ENCODE data around the gene OR6C76. TPM values are rescaled to one million over a fixed set of nuclear protein-coding genes. Genes with fewer than 3 reads are reported as not detected.
"Not testable (repeated sequence)": the region's sequence is repeated elsewhere in the genome, so short reads cannot be mapped to it uniquely, and the experiment has no call there.

Gene OR6C76
- total RNA-seq, 1 experiment from 2014 or later: not detected

DNA sequence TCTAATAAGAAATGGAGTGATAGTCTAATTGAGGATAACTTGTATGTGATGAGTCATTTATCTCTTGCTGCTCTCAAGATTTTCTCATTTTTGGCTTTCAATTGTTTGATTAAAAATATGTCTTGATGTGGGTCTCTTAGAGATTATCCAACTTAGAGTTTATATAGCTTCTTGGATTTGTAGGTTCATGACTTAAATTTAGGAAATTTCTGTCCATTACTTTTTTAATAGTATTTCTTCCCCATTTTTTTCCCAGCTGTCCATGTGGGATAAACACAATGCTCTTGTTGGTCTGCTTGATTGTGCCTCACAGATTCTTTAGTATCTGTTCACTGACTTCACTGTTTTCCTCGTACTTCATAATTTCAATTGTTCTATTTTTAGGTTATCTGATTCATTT, 18.2 kb upstream of the OR6C76 start:
- intact Hi-C loops (cut with micrococcal nuclease): no loop called here

DNA sequence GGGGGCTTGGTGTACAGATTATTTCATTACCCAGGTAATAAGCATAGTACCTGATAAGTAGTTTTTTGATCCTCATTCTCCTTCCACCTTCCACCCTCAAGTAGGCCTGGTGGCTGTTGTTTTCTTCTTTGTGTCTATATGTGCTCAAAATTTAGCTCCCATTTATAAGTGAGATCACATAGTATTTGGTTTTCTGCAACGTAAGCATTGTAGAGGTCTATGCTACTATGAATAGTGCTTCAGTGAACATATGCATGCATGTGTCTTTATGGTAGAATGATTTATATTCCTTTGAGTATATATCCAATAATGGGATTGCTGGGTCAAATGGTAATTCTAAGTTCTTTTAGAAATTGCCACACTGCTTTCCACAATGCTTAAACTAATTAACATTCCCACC, 16.9 kb upstream of the OR6C76 start:
- intact Hi-C loops (cut with micrococcal nuclease); H3K4me2 ChIP-seq (ENCODE audit: low read length); H4K20me1 ChIP-seq (ENCODE audit: low read length); POLR2A ChIA-PET (ENCODE audit: unreplicated experiment); BruUV-seq (replicated peaks); H3K27me3 ChIP-seq (ENCODE audit: low read length); ATAC-seq; H3K79me2 ChIP-seq (ENCODE audit: low read length); H3K9me3 ChIP-seq (ENCODE audit: low read length); CTCF ChIA-PET; H3K9ac ChIP-seq (ENCODE audit: low read length); H2AFZ ChIP-seq (ENCODE audit: low read length); H3K36me3 ChIP-seq (ENCODE audit: low read depth, low read length); H3K4me1 ChIP-seq (ENCODE audit: insufficient read depth, low read length); DNase-seq; H3K27ac ChIP-seq (ENCODE audit: low read length); H3F3A ChIP-seq (ENCODE audit: low read length, unreplicated experiment); H3K9me2 ChIP-seq (replicated peaks; ENCODE audit: low read length); H3K4me3 ChIP-seq (ENCODE audit: low read length): not testable (repeated sequence)

More for the DNA sequence above, 18.2 kb upstream of the OR6C76 start:
- H3F3A ChIP-seq (ENCODE audit: low read length, unreplicated experiment): no peaks in the 10 kb centered on the region
- no peaks in the 10 kb centered on the region for H3K79me2 ChIP-seq (ENCODE audit: low read length)
- H4K20me1 ChIP-seq (ENCODE audit: low read length): no peaks in the 10 kb centered on the region
- no peaks in the 10 kb centered on the region for H3K36me3 ChIP-seq (ENCODE audit: low read depth, low read length)
- no peak overlapping the region for H2AFZ ChIP-seq (ENCODE audit: low read length)
- H3K27me3 ChIP-seq (ENCODE audit: low read length): no peaks in the 10 kb centered on the region
- H3K9ac ChIP-seq (ENCODE audit: low read length): no peak overlapping the region
- ChIA-PET POLR2A (ENCODE audit: unreplicated experiment) (no interaction called here), CTCF (no interaction called here)
- no peak overlapping the region for H3K4me2 ChIP-seq (ENCODE audit: low read length)
- no peak for DNase-seq
- no peak for TF ChIP-seq EZH2phosphoT487 (IDR thresholded peaks at IDR 0.05; ENCODE audit: borderline replicate concordance, low read length)
- TF ChIP-seq EZH2 (IDR thresholded peaks at IDR 0.05; ENCODE audit: low read length, unreplicated experiment): no peak
- TF ChIP-seq, protein P1, sequence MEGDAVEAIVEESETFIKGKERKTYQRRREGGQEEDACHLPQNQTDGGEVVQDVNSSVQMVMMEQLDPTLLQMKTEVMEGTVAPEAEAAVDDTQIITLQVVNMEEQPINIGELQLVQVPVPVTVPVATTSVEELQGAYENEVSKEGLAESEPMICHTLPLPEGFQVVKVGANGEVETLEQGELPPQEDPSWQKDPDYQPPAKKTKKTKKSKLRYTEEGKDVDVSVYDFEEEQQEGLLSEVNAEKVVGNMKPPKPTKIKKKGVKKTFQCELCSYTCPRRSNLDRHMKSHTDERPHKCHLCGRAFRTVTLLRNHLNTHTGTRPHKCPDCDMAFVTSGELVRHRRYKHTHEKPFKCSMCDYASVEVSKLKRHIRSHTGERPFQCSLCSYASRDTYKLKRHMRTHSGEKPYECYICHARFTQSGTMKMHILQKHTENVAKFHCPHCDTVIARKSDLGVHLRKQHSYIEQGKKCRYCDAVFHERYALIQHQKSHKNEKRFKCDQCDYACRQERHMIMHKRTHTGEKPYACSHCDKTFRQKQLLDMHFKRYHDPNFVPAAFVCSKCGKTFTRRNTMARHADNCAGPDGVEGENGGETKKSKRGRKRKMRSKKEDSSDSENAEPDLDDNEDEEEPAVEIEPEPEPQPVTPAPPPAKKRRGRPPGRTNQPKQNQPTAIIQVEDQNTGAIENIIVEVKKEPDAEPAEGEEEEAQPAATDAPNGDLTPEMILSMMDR (conservative IDR thresholded peaks at IDR 0.05; ENCODE audit: low read depth, low read length): no peak
- no peaks in the 10 kb centered on the region for H3K4me1 ChIP-seq (ENCODE audit: insufficient read depth, low read length)
- no TSS peak for BruUV-seq (replicated peaks)
- H3K4me3 ChIP-seq (ENCODE audit: low read length): no peak overlapping the region
- no peak overlapping the region for H3K27ac ChIP-seq (ENCODE audit: low read length)
- ATAC-seq: no peak
- H3K9me3 ChIP-seq (ENCODE audit: low read length): no peaks in the 10 kb centered on the region
- no peaks in the 10 kb centered on the region for H3K9me2 ChIP-seq (replicated peaks; ENCODE audit: low read length)

DNA sequence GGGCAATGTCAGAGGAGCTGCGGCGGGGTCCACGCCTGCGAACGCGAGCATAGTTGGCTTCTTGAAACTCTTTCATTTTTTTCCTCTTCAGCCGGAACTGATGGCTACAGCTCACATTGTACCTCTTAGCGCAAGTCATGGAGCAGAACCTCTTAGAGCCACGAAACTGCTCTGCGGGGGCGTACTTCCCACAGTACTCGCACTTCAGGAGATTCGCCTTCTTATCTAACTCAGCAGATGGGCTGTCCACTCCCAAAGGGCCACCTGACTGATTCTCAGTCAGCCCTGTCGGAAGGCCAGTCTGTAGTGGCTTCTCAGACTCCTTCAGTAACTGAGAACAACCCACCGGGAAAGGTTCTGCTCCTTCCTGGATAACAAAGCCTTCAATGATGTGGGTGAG, 13.9 kb upstream of the OR6C76 start:
- H3K27ac ChIP-seq (ENCODE audit: low read length); H3K9me3 ChIP-seq (ENCODE audit: low read length); H3K79me2 ChIP-seq (ENCODE audit: low read length); CTCF ChIA-PET; H3K36me3 ChIP-seq (ENCODE audit: low read depth, low read length); H3K9me2 ChIP-seq (replicated peaks; ENCODE audit: low read length); BruUV-seq (replicated peaks); ATAC-seq; POLR2A ChIA-PET (ENCODE audit: unreplicated experiment); H3K4me2 ChIP-seq (ENCODE audit: low read length); H4K20me1 ChIP-seq (ENCODE audit: low read length); H3K9ac ChIP-seq (ENCODE audit: low read length); H3F3A ChIP-seq (ENCODE audit: low read length, unreplicated experiment); DNase-seq; intact Hi-C loops (cut with micrococcal nuclease); H3K4me1 ChIP-seq (ENCODE audit: insufficient read depth, low read length); H2AFZ ChIP-seq (ENCODE audit: low read length); H3K4me3 ChIP-seq (ENCODE audit: low read length): not testable (repeated sequence)
- peaks cover 20% of the 10 kb centered on the region for H3K27me3 ChIP-seq (ENCODE audit: low read length)

DNA sequence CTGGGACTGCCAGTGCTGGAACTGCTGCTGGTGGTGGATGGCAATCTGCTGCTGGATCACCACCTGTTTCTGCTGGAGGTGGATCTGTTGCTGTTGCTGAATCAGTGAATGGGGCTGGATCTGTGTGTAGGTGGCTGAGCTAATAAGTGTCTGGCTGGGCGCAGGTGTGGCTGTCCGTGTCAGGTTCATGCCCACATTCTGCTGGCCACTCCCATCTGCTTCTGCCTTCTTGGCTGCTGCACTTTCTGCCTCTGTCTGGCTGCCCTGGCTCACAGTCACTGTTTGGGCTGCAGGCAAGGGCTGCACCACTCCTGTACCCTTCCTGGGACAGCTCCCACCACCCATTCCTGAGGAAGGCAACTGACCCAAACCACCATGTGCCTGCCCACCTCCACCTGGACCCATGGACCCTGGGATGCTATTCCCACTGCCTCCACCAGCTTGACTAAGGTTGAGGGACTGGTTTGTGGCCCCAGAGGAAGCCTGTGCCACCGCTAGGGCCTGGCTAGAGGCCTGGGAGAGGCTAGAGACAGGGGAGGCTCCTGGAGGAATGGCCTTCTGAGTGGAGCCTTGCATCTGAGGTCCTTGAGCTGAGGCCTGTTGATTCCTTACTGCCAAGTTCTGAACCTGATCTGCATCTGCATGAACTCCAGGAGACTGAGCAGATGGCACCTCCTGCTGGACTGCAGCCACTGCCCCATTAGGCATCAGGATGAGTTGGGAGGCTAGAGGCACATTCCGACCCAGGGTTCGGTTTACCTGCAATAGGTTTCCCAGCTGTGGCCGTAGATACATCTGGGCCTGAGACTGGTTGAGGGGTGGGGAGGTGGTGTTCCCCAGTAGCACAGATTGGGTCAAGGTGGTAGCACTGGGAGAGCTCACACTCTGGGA, 12.3 kb upstream of the OR6C76 start:
- H3K27ac ChIP-seq (ENCODE audit: low read length); H3K9me2 ChIP-seq (replicated peaks; ENCODE audit: low read length); H3F3A ChIP-seq (ENCODE audit: low read length, unreplicated experiment); POLR2A ChIA-PET (ENCODE audit: unreplicated experiment); H3K9ac ChIP-seq (ENCODE audit: low read length); H4K20me1 ChIP-seq (ENCODE audit: low read length); H3K36me3 ChIP-seq (ENCODE audit: low read depth, low read length); DNase-seq; H2AFZ ChIP-seq (ENCODE audit: low read length); CTCF ChIA-PET; BruUV-seq (replicated peaks); H3K79me2 ChIP-seq (ENCODE audit: low read length); intact Hi-C loops (cut with micrococcal nuclease); ATAC-seq; H3K4me2 ChIP-seq (ENCODE audit: low read length); H3K9me3 ChIP-seq (ENCODE audit: low read length); H3K4me3 ChIP-seq (ENCODE audit: low read length); H3K4me1 ChIP-seq (ENCODE audit: insufficient read depth, low read length): not testable (repeated sequence)
- H3K27me3 ChIP-seq (ENCODE audit: low read length): peaks cover 26% of the 10 kb centered on the region

DNA sequence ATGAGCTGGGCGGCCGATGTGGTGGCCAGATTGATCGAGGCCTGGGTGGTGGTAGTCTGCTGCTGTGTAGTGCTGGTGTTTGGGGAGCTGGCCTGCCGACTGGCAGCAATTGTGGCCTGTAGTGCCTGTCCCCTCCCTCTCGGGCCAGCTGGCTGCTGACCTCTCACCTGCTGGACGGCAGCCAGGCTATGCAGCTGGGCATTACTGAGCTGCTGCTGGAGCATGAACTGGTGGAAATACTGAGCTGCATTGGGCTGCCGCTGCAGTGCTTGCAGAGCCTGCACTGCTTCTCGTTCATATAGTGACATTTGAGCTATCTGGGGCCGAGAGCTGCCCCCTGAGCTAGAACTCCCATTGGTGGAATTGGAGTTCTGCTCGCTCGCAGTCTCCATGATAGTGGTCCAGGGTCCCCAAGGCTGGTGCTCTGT, 11.6 kb upstream of the OR6C76 start:
- CTCF ChIA-PET; intact Hi-C loops (cut with micrococcal nuclease); H3F3A ChIP-seq (ENCODE audit: low read length, unreplicated experiment); H3K27ac ChIP-seq (ENCODE audit: low read length); H3K79me2 ChIP-seq (ENCODE audit: low read length); POLR2A ChIA-PET (ENCODE audit: unreplicated experiment); H3K9me3 ChIP-seq (ENCODE audit: low read length); ATAC-seq; H3K4me2 ChIP-seq (ENCODE audit: low read length); BruUV-seq (replicated peaks); H3K9me2 ChIP-seq (replicated peaks; ENCODE audit: low read length); H3K9ac ChIP-seq (ENCODE audit: low read length); H3K36me3 ChIP-seq (ENCODE audit: low read depth, low read length); H2AFZ ChIP-seq (ENCODE audit: low read length); H3K4me1 ChIP-seq (ENCODE audit: insufficient read depth, low read length); H3K4me3 ChIP-seq (ENCODE audit: low read length); H4K20me1 ChIP-seq (ENCODE audit: low read length); DNase-seq: not testable (repeated sequence)
- peaks cover 26% of the 10 kb centered on the region for H3K27me3 ChIP-seq (ENCODE audit: low read length)

DNA sequence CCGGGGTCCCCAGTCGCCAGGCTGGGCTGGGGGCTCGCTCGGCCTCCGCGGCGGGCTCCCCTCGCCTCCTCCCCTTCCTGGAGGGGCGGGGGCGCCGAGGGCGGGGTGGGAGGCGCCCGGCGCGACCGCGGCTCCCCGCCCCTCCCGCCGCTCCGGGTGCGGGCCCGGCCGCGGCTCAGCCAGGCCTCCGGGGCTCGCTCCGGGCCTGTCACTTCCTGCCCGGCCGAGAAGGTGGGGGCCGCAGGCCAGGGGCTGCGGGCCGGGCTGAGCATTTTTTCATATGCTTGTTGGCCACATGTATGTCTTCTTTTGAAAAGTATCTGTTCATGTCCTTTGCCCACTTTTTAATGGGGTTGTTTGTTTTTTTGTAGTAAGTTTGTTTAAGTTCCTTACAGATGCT, 11.2 kb upstream of the OR6C76 start:
- BruUV-seq (replicated peaks); intact Hi-C loops (cut with micrococcal nuclease); CTCF ChIA-PET; H2AFZ ChIP-seq (ENCODE audit: low read length); H3F3A ChIP-seq (ENCODE audit: low read length, unreplicated experiment); H3K4me2 ChIP-seq (ENCODE audit: low read length); H3K9me2 ChIP-seq (replicated peaks; ENCODE audit: low read length); H3K79me2 ChIP-seq (ENCODE audit: low read length); H3K27ac ChIP-seq (ENCODE audit: low read length); POLR2A ChIA-PET (ENCODE audit: unreplicated experiment); H3K36me3 ChIP-seq (ENCODE audit: low read depth, low read length); H3K9ac ChIP-seq (ENCODE audit: low read length); DNase-seq; H3K4me3 ChIP-seq (ENCODE audit: low read length); ATAC-seq; H3K4me1 ChIP-seq (ENCODE audit: insufficient read depth, low read length); H4K20me1 ChIP-seq (ENCODE audit: low read length); H3K9me3 ChIP-seq (ENCODE audit: low read length): not testable (repeated sequence)
- H3K27me3 ChIP-seq (ENCODE audit: low read length): peaks cover 26% of the 10 kb centered on the region
